ENCODE measurements around the gene SLC9B1. TPM values are rescaled to one million over a fixed set of nuclear protein-coding genes. Genes with fewer than 3 reads are reported as not detected.
"Not testable (repeated sequence)": the region's sequence is repeated elsewhere in the genome, so short reads cannot be mapped to it uniquely, and the experiment has no call there.

The SLC9B1 gene
- total RNA-seq, 2 donors from 2014 or later, result 1.4 TPM

- no peaks in the 10 kb centered on the region for H3K9me3 Mint-ChIP-seq
- H3K27ac Mint-ChIP-seq, result no peak overlapping the region
- H3K4me3 Mint-ChIP-seq, result no peak overlapping the region
- no peaks in the 10 kb centered on the region for H3K9me3 ChIP-seq (ENCODE audit: control insufficient read depth, low read length)
- H3K9ac ChIP-seq (ENCODE audit: extremely low read depth, low read length, poor library complexity, severe bottlenecking), result no peak overlapping the region
- no peak overlapping the region for H3K27ac ChIP-seq (ENCODE audit: low read depth, low read length)
- no peaks in the 10 kb centered on the region for H3K36me3 Mint-ChIP-seq (ENCODE audit: low read depth)
- no peak for DNase-seq
- H3K4me1 ChIP-seq (ENCODE audit: control insufficient read depth, insufficient read depth, low read length), result no peaks in the 10 kb centered on the region
- H3K27me3 ChIP-seq (ENCODE audit: control insufficient read depth, insufficient read depth, low read length, poor library complexity, severe bottlenecking), result peaks cover 13% of the 10 kb centered on the region
- no peaks in the 10 kb centered on the region for H3K36me3 ChIP-seq (ENCODE audit: control insufficient read depth, insufficient read depth, low read length)
- H3K4me3 ChIP-seq (ENCODE audit: low read length), result no peak overlapping the region
- peaks cover 4% of the 10 kb centered on the region for H3K27me3 Mint-ChIP-seq (ENCODE audit: insufficient read depth)
- TF ChIP-seq, protein P1, sequence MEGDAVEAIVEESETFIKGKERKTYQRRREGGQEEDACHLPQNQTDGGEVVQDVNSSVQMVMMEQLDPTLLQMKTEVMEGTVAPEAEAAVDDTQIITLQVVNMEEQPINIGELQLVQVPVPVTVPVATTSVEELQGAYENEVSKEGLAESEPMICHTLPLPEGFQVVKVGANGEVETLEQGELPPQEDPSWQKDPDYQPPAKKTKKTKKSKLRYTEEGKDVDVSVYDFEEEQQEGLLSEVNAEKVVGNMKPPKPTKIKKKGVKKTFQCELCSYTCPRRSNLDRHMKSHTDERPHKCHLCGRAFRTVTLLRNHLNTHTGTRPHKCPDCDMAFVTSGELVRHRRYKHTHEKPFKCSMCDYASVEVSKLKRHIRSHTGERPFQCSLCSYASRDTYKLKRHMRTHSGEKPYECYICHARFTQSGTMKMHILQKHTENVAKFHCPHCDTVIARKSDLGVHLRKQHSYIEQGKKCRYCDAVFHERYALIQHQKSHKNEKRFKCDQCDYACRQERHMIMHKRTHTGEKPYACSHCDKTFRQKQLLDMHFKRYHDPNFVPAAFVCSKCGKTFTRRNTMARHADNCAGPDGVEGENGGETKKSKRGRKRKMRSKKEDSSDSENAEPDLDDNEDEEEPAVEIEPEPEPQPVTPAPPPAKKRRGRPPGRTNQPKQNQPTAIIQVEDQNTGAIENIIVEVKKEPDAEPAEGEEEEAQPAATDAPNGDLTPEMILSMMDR (conservative IDR thresholded peaks at IDR 0.05), result peak; percentile 87
- WGBS, 2 experiments (ENCODE audit: insufficient coverage in 1 of 2, insufficient read length in 1 of 2), result 75 to 80% methylated on average over 6 to 15 of the region's 15 CpGs
- no peaks in the 10 kb centered on the region for H3K4me1 Mint-ChIP-seq
Observed at GRCh38 chr4:103008875-103009729, 10.4 kb downstream of the SLC9B1 start.

DNA sequence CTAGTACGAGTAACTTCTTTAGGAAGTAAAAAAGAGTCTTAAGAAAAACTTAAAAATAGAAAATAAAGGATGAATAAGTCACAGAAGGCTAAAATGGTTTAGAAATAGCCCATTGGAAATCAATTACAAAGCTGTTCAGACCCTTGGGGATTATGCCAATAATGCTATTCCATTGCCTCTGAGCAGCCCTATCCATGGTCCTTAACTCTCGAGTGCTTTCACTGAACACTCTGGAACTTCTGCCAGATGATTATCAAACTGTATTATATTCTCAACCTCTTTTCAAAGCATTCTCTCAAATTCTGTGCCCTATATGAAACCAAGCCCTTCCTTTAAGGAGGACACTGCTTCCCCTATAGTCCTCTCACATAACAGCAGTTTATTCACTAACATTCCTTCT lies 17.0 kb downstream of the SLC9B1 start:
- 83% methylated on average over 2 of the region's 2 CpGs; no CpG with 5 or more reads in 1 of the 2 experiments for WGBS, 2 experiments (ENCODE audit: insufficient coverage in 1 of 2, insufficient read length in 1 of 2)
- no peaks in the 10 kb centered on the region for H3K36me3 Mint-ChIP-seq (ENCODE audit: low read depth)
- no peak overlapping the region for H3K4me3 ChIP-seq (ENCODE audit: low read length)
- no peaks in the 10 kb centered on the region for H3K36me3 ChIP-seq (ENCODE audit: control insufficient read depth, insufficient read depth, low read length)
- no peak overlapping the region for H3K9ac ChIP-seq (ENCODE audit: extremely low read depth, low read length, poor library complexity, severe bottlenecking)
- no peaks in the 10 kb centered on the region for H3K9me3 ChIP-seq (ENCODE audit: control insufficient read depth, low read length)
- no peak for DNase-seq
- H3K27me3 ChIP-seq (ENCODE audit: control insufficient read depth, insufficient read depth, low read length, poor library complexity, severe bottlenecking), result peaks cover 11% of the 10 kb centered on the region
- no peak overlapping the region for H3K27ac Mint-ChIP-seq
- H3K4me3 Mint-ChIP-seq, result no peak overlapping the region
- H3K4me1 ChIP-seq (ENCODE audit: control insufficient read depth, insufficient read depth, low read length), result no peaks in the 10 kb centered on the region
- peaks cover 2% of the 10 kb centered on the region for H3K9me3 Mint-ChIP-seq
- H3K27ac ChIP-seq (ENCODE audit: low read depth, low read length), result no peak overlapping the region
- no peaks in the 10 kb centered on the region for H3K4me1 Mint-ChIP-seq
- peaks cover 4% of the 10 kb centered on the region for H3K27me3 Mint-ChIP-seq (ENCODE audit: insufficient read depth)
- TF ChIP-seq, protein P1 (conservative IDR thresholded peaks at IDR 0.05), result no peak

- Mint-ChIP-seq H3K4me3 (no peak overlapping the region), H3K4me1 (no peaks in the 10 kb centered on the region), H3K9me3 (peaks cover 19% of the 10 kb centered on the region), H3K27me3 (ENCODE audit: insufficient read depth) (no peaks in the 10 kb centered on the region), H3K36me3 (ENCODE audit: low read depth) (no peaks in the 10 kb centered on the region), H3K27ac (no peak overlapping the region)
- TF ChIP-seq, protein P1 (conservative IDR thresholded peaks at IDR 0.05), result no peak
- no peak for DNase-seq
- Histone ChIP-seq H3K9ac (ENCODE audit: extremely low read depth, low read length, poor library complexity, severe bottlenecking) (no peak overlapping the region), H3K27ac (ENCODE audit: low read depth, low read length) (no peak overlapping the region), H3K9me3 (ENCODE audit: control insufficient read depth, low read length) (no peaks in the 10 kb centered on the region), H3K4me1 (ENCODE audit: control insufficient read depth, insufficient read depth, low read length) (no peaks in the 10 kb centered on the region), H3K27me3 (ENCODE audit: control insufficient read depth, insufficient read depth, low read length, poor library complexity, severe bottlenecking) (no peaks in the 10 kb centered on the region), H3K36me3 (ENCODE audit: control insufficient read depth, insufficient read depth, low read length) (no peaks in the 10 kb centered on the region), H3K4me3 (ENCODE audit: low read length) (no peak overlapping the region)
- 94% methylated on average over 1 of the region's 1 CpG; no CpG with 5 or more reads in 1 of the 2 experiments for WGBS, 2 experiments (ENCODE audit: insufficient coverage in 1 of 2, insufficient read length in 1 of 2)
Observed at GRCh38 chr4:102994803-102995202, 24.7 kb downstream of the SLC9B1 start.

- H3K9me3 Mint-ChIP-seq, result peaks cover 19% of the 10 kb centered on the region
- not testable (repeated sequence) for H3K36me3 ChIP-seq (ENCODE audit: control insufficient read depth, insufficient read depth, low read length); H3K27ac Mint-ChIP-seq; H3K9me3 ChIP-seq (ENCODE audit: control insufficient read depth, low read length); H3K27me3 ChIP-seq (ENCODE audit: control insufficient read depth, insufficient read depth, low read length, poor library complexity, severe bottlenecking); H3K36me3 Mint-ChIP-seq (ENCODE audit: low read depth); H3K9ac ChIP-seq (ENCODE audit: extremely low read depth, low read length, poor library complexity, severe bottlenecking); DNase-seq; H3K4me3 Mint-ChIP-seq; H3K4me1 Mint-ChIP-seq; H3K4me3 ChIP-seq (ENCODE audit: low read length); H3K4me1 ChIP-seq (ENCODE audit: control insufficient read depth, insufficient read depth, low read length); H3K27me3 Mint-ChIP-seq (ENCODE audit: insufficient read depth); H3K27ac ChIP-seq (ENCODE audit: low read depth, low read length)
Observed at GRCh38 chr4:102993985-102994384, 25.5 kb downstream of the SLC9B1 start.

Data from endodermal cell (in vitro differentiated cells).